Hindlimb muscle (tissue), 1 donor: ENCODE results near the gene VEGFD. TPM values are rescaled to one million over a fixed set of nuclear protein-coding genes. Genes with fewer than 3 reads are reported as not detected.
"Not testable (repeated sequence)": the region's sequence is repeated elsewhere in the genome, so short reads cannot be mapped to it uniquely, and the experiment has no call there.

Experiments used
- DNase-seq: peaks from one replicate; pipeline ENCODE4 v3.0.0-alpha.2; 2013
- polyA plus RNA-seq: library from polyadenylated mRNA; unstranded; fragments of 120-200 nt; gene quantifications from one replicate; pipeline ENCODE4 v1.2.1, GENCODE V29; 2013; ENCODE audit not compliant: insufficient read length

VEGFD gene
- polyA plus RNA-seq, 1 donor: 1.5 TPM

DNA sequence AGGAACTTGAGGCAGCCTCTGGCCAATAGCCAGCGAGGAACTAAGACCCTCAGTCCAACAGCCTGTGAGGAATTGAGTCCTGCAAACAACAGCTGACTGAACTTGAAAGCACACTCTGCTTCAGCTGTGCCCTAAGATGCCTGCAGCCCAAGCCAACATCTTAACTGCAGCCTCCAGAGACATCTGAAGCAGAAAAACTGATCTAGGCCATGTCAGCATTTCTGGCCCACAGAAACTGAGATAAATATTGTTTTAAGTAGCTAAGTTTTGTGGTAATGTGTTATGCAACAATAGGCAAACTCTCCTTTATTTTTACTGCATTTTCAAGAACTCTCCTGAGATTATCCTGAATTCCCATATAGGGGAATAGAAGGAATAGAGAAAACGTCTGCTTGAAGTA, 24.5 kb downstream of the VEGFD start:
- DNase-seq: no peak

DNA sequence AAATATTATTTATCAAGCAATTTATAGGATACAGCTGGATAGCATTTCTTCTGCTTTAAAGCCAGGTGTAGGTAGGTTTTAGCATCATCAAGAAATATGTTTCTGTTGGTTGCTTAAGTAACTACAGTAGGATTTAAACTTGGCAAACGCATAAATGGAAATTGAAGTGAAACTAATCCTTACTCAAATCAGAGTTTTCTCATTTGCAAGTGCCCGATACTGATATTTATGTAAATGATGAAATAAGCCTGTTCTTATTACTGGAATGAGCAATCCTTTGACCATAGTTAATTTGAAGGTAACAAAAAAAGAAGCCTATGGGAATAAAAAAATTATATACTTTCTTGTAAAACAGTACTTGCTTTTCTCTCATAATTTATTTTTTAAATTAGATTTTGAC, 25.7 kb downstream of the VEGFD start:
- DNase-seq: no peak

- DNase-seq: no peak
Observed at GRCh38 chrX:15356444-15356843, 27.8 kb downstream of the VEGFD start.

DNA sequence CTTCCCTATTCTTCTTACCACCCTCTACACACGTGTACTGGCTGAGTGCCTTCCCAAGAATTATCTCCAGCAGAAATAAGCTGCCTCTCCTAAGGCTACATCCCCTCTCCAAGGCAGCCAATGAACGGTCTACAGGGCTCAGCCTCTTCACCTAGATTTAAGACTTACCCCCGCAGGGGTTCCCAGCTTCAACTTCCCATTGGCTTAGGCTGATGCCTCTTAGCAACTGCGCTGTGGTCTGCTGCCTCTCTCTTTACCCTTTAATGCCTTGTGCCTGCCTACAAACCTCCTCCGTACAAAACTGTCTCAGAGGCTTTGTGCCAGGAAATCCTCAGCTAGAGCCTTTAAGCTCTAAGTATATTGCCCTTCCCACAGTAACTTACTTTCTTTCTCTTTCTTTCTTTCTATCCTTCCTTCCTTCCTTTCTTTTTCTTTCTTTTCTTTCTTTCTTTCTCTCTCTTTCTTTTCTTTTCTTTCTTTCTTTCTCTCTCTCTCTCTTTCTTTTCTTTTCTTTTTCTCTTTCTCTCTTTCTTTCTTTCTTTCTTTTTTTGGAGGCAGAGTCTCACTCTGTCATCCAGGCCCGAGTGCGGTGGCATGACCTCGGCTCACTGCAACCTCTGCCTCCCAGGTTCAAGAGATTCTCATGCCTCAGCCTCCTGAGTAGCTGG, 33.8 kb downstream of the VEGFD start:
- DNase-seq: no peak

GRCh38 chrX:15349046-15349445, 35.2 kb downstream of the VEGFD start:
- DNase-seq: peak; percentile 46

DNA sequence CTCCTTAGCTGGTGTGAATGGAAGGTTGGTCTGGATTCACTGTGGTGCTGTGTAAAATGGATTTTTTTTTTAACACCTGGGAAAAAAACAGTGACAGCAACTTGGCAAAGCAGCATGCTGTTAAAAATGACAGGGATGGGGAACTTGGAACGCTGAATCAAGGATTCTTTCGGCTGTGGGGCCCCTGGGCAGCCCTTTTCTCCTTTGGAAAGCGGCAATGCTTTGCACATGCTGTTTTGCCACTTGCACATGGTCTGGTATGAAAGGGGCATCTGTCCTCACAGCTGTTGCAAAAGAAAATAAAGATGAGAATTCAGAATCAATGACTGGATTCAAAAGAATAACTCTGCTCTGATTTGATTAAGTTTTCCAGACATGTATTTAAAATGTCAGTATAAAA, 38.2 kb downstream of the VEGFD start:
- no peak for DNase-seq

- DNase-seq: no peak
Observed at GRCh38 chrX:15344106-15344505, 40.1 kb downstream of the VEGFD start.

- no peak for DNase-seq
Observed at GRCh38 chrX:15343075-15343476, 41.1 kb downstream of the VEGFD start.

DNA sequence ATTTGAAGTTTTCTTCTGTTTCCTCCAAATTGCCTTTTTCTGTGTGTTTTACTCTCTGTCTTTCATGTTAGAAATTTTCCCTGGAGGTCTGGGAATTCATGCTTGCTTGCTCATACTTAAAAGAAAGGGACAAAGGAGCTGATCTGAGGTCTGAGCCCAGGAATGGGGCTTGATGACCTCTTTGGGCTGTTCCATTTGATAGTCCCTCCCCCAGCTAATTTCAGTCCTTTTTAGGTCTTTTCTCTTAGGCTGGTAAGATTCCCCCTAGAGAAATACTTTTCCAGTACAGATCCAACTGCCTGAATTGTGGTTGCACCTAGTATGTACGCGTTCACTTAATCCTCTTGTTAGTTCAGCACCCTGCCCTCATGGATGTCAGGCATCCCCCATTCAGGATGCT, 43.3 kb downstream of the VEGFD start:
- DNase-seq: no peak

- peak; percentile 19 for DNase-seq
Observed at GRCh38 chrX:15336023-15336413, 48.2 kb downstream of the VEGFD start.

GRCh38 chrX:15335135-15336022, 48.8 kb downstream of the VEGFD start, which contains the start of gene PIGA:
PIGA (minus strand) TSS chrX:15335523; CDS start chrX:15331930, 3,593 bp downstream.
- peak; percentile 95 for DNase-seq

DNA sequence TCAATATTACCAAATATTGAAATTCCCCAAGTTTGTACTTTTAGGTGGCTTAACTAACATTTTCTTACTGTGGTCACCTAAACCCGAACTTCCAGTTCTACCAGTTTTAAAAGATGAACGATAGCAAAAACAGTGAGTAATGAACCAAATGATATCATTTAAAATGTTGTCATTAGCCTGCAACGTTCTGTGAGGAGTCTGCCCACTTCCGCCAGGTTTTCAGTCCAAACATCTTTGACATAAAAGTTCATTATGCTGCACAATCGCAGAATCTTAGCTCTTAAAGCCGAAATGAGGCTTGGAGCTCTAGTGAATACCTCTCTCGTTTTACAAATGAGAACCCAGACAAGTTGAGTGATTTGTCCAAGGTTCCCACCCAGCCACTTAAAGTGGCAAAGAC, 49.7 kb downstream of the VEGFD start:
- DNase-seq: no peak

- DNase-seq: no peak
Observed at GRCh38 chrX:15328821-15329220, 55.4 kb downstream of the VEGFD start.

DNA sequence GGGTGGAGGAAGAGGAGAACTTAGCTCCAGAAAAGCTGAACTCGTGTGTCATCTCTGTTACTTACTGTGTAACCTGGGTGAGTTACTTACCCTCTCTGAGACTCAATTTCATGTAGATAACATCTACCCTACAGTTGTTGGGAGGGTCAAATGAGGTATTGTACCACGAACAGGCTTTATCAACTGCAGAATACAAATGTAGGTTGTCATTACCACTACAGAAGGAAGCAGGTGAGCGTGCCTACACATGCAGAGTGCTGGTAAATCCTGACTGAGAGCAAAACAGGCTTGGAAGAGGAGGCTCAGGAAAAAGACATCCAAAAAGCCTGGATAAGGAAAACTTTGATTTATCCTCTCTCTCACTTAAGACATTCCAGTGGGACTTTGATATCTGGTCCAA, 56.1 kb downstream of the VEGFD start:
- DNase-seq: no peak

DNA sequence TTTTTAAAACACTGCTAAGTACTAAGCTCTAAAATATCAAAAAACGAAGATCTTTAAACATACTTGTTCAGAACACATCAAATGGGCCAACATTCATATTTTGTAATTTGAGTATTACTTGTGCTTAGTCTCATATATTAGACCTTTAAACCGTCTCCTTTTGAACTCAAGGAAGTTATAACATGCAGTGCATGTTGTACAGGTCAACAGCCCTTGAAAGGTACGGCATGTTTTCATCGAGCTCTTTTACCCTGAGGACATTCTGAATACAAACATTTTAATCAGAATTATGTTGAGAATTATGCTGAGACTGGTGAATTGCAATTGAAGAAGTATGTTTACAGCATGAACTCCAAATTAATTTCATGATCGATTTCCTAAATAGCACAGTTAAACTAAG, 61.7 kb downstream of the VEGFD start:
- DNase-seq: no peak

DNA sequence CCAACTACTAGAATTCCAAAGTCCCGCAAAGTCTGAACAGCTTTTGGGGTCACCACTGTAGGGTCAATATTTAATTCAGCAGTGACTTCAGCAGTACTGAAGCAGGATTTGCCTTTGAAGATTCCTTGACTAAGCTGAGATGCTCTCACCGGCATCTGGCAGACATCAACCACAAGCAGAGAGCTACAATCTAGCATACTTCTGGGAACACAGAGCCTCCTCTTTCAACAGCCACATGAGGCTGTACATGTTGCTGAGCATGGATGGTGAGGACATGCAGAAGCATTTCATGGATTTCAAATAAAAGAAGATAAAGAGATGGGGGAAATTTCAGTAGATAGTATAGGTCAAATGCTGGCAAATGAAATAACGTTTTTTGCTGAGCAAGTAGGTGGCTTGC, 62.1 kb downstream of the VEGFD start:
- no peak for DNase-seq

GRCh38 chrX:15321447-15321846, 62.8 kb downstream of the VEGFD start:
- DNase-seq: no peak

DNA sequence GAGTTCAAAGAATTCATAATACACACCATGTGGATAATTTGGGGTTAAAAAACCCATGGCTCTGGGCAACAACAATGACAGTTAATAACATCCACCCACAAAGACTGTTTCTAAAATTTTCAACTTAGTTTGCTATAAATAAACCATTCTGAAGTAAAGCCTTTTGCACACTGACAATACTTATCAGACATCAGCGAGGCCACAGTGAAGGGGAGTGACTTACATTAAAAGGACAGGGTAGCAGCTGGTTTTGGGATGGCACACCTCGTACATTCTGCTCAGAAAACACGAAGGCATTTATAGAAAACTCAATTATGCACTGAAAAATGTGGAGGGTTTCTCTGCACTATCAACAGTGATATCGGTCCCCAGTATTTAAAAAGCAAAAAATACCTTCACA, 63.9 kb downstream of the VEGFD start:
- no peak for DNase-seq

DNA sequence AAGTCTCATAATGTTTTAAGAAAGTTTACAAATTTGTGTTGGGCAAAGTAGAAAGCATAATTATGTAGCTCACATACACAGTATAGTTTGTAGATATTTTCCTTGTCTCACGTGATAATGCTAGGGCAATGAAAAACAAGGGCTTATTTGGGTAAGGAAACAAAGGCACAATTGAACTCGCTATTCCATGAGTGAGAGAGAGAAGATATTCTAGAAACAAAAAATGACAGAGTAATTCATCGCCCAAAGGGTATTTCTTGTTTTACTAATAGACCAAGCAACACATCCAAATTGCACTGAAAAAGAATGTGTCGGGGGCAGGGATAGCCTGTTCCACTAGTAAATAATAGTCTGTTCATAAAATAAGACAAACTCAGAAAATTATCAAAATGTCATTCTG, 65.1 kb downstream of the VEGFD start:
- DNase-seq: no peak

DNA sequence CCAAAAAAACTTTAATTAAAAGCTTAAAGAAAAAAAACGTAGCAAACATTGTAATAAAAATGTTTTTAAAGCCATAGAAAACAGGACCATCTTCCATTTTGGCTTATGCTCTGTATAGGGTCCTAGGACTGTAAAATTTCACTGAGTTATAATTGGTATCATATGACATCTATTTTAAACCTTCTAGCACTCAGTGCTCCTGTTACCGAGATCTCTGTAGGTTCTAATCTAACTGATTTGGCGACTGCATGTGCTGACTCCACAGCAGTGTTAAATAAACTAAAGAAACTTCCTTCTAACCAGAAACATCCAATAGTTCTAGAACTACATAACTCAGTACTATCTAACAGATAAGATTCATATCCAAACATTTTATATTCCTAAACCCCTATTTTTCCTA, 68.7 kb downstream of the VEGFD start, which contains the start of gene ASB11:
TSS of gene ASB11 (minus strand) at position 132 of the 400 bp plus-strand sequence. CDS start at position 97, 35 bp downstream.
- DNase-seq: no peak

GRCh38 chrX:15314472-15314871, 69.7 kb downstream of the VEGFD start:
- no peak for DNase-seq

DNA sequence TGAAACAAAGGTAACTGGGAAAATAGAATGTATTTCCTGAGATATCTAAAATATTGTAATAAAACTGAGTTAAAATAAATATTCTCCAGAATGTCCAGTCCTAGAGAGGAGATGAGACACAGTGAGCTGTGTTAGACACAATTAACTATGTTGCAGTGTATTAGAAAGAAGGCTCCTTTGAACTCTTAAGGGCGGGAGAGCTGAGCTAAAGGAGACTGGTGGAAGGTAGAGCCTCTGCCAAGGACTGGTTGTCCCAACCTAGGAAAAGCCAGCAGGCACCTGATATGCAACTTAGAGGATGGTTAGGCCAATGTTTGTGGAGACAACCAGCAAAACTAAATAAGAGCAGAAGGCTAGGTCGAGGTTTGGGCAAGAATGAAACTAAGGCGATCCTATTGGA, 73.1 kb downstream of the VEGFD start:
- no peak for DNase-seq

GRCh38 chrX:15310117-15310516, 74.1 kb downstream of the VEGFD start:
- DNase-seq: peak; percentile 68

GRCh38 chrX:15305899-15306298, 78.3 kb downstream of the VEGFD start:
- DNase-seq: not testable (repeated sequence)
